GM19455 (cell line): ENCODE data around the gene CREB3L4.
A peak's percentile ranks its signal among the peaks of the same experiment; 100 is the strongest.
"Not testable (repeated sequence)": the region's sequence is repeated elsewhere in the genome, so short reads cannot be mapped to it uniquely, and the experiment has no call there.

Source experiments
- ATAC-seq: cut with Tn5 transposase; IDR thresholded peaks from one replicate; pipeline ENCODE4 v1.9.1; 2021; ENCODE audit not compliant: unreplicated experiment

CREB3L4 gene

DNA sequence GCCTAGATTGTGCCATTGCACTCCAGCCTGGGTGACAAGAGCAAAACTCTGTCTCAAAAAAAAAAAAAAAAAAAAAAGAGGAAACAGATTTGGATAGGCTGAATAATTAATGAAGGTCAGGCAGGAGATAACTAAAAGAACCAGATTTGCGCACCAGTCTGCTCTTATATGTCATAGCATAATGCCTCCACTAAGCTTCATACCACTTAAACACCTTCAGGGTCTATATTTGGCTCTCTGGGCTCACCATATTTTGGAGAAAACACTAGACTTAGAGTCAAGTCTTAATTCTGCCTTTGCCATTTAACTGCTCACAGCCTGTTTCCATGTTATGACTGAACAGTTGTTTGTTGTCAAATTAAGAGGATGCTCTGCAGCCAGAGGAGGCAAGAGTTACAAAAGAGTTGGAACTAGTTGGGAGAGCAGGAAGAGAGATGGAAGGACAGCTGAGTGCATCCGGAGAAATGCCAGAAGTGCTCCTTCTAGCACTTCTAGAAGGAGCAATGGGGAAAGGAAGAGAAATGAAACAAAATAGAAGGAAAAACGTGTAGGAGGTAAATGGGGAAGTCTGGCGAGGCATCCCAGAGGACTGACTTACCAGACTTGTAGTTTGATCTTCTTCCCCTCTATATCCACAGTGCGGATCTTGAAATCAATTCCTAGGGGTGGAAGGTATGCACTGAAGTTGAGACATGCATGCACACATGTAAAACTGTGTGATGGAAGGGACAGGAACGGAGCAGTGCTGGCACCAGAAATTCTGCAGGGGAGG is 16.6 kb downstream of the CREB3L4 start:
- ATAC-seq: no peak

DNA sequence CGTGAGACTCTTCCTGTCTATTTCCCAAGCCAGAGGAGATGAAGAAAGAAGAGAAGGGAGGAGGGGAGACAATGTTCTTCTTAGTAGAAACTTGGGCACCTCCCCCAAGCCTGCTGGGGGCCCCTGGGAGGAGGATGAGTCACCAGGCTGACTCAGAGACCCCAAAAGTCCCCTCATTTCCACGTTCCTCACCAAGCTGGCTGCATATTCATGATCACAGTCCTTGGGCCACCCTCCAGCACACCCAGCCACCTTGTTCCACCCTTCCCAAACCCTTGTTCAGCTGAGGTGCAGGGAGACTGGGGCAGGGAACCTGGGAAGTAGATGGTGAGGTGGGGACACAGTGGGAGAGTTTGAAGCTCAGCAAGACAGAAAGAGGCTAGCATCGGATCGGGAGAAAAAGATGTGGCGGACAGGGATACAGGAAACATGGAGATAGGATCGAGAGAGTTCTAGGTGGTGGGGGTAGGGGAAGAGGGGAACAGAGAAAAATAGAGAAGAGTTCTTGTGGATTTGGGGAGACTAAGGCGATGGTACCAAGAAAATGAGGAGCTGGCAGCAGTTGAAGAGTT is 17.7 kb downstream of the CREB3L4 start:
- no peak for ATAC-seq

DNA sequence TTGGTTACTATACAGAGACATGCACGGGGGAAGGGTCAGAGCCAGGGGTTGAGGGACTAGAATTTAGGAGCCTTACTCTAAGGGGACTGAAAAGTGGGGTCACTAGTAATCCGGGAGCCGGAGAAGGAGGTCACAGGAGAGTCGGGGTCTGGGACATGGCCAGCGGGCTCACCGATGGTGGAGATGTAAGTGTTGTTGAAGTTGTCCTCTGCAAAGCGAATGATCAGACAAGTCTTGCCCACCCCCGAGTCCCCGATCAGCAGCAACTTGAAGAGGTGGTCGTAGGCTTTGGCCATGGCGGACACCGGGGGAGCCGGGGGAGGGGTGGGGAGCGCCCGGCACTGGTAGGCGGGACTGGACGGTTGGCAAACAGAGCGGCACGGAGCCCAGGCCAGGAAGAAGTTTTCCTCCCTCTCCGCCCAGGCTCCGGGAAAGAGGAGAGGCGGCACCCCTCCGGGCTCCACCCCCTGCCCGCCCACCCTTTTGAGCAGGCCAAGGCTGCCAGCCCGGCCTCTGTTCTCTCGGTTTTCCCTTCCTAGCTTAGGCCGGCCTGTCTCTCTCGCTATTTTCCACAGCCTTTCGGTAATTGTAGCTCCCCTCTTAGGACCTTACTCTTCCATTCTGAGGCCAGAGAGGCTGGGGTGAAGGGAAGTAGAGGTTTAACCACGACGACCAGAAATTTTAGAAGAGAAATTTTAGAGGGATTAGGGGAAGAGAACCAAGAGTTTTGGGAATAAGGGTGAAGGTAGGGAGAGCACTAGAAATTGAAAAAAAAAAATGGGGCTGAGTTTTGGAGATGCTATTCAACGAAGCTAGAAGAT is 18.4 kb downstream of the CREB3L4 start, which contains the start of gene RAB13:
TSS of gene RAB13 (minus strand) at position 399 of the 821 bp plus-strand sequence. CDS start at position 296, 103 bp downstream.
- ATAC-seq: no peak

GRCh38 chr1:153987621-153988020 is 19.9 kb downstream of the CREB3L4 start:
- no peak for ATAC-seq

DNA sequence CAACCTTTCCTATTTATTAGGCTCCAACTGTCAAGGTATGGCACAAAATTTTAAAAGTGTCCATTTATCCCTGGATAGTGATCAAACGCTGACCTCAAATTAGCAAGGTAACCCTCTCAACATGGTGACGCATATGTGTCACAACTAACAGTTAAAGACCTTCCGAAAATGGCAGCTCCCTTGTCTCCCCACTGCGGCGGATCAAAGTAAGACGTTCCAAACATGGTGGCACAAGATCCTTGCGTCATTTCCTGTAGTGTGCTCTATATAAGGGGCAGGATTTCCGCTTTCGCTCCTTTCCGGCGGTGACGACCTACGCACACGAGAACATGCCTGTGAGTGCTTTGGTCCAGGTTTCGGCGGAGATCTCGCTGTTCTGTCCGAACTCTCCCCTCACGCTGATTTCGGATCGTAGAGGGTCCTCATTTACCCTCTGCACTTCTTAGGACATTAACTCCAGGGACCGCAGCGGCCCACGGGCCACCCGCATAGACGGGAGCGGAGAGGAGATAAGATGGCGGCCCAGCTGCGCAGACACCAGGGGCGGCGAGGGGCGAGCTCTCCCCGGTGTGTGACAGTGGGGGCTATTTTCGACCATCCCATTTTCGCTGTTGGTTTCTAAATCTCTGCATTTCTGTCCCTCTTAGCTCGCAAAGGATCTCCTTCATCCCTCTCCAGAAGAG is 22.9 kb downstream of the CREB3L4 start, which contains the start of gene RPS27:
TSS of gene RPS27 (plus strand) at position 295 of the 683 bp plus-strand sequence. CDS start at position 330, 35 bp downstream.
- ATAC-seq: peak; percentile 69

GRCh38 chr1:153991151-153991630 is 23.5 kb downstream of the CREB3L4 start:
- no peak for ATAC-seq

DNA sequence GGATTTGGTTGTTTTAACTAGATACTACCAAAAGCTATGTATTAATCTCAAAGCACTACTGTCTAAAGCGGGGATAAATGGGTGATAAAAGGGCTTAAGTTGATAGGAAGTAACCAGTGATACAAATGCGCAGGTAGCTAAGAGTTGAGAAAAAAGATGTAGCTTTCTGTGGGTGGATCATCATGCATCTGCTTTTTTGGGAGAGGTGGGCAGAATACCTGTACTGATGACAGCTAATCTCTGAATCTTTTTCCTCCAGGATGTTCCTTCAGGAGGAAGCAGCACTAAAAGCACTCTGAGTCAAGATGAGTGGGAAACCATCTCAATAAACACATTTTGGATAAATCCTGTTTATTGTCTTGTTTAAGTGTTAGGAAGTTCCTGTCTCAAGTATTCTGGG is 24.1 kb downstream of the CREB3L4 start:
- ATAC-seq: no peak

GRCh38 chr1:153995202-153995601 is 27.5 kb downstream of the CREB3L4 start:
- ATAC-seq: no peak

GRCh38 chr1:153995640-153996039 is 27.9 kb downstream of the CREB3L4 start:
- ATAC-seq: no peak

DNA sequence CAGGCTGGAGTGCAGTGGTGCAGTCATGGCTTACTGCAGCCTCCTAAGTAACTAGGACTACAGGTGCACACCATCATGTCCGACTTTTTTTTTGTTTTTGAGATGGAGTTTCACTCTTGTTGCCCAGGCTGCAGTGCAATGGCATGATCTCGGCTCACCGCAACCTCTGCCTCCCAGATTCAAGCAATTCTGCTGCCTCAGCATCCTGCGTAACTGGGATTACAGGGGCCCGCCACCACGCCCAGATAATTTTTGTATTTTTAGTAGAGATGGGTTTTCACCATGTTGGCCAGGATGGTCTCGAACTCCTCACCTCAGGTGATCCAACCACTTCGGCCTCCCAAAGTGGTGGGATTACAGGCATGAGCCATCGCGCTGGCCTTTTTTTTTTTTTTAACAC is 29.2 kb downstream of the CREB3L4 start:
- ATAC-seq: not testable (repeated sequence)

- ATAC-seq: no peak
Measured at GRCh38 chr1:154000420-154000819, 32.7 kb downstream of the CREB3L4 start.

GRCh38 chr1:154006136-154006535 is 38.4 kb downstream of the CREB3L4 start:
- ATAC-seq: no peak

DNA sequence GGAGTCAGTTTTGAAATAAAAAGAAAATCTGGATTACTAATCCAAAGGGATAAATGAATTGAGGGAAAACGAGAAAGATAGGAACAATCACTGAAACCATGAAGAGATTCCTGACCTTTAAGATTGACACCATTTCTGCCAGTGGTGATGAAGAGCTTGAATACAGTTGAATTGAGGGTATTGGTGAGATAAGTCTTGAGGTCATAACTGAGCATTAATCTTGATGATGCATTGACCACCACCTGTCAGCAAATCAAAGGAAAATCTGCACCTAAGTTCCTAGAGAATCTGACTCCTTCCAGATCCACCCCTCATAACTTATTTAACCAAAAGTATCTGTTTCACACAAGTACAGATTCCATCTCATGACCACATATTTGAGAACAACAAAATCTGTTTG is 44.4 kb downstream of the CREB3L4 start:
- no peak for ATAC-seq

DNA sequence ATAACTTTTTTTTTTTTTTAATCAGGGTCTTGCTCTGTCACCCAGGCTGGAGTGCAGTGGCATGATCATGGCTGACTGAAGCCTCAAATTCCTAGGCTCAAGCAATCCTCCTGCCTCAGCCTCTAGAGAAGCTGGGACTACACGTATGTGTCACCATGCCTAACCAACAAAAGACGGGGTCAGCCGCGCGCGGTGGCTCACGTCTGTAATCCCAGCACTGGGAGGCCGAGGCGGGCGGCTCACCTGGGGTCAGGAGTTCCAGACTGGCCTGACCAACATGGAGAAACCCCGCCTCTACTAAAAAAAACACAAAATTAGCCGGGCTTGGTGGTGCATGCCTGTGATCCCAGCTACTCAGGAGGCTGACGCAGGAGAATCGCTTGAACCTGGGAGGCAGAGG is 44.8 kb downstream of the CREB3L4 start:
- not testable (repeated sequence) for ATAC-seq

DNA sequence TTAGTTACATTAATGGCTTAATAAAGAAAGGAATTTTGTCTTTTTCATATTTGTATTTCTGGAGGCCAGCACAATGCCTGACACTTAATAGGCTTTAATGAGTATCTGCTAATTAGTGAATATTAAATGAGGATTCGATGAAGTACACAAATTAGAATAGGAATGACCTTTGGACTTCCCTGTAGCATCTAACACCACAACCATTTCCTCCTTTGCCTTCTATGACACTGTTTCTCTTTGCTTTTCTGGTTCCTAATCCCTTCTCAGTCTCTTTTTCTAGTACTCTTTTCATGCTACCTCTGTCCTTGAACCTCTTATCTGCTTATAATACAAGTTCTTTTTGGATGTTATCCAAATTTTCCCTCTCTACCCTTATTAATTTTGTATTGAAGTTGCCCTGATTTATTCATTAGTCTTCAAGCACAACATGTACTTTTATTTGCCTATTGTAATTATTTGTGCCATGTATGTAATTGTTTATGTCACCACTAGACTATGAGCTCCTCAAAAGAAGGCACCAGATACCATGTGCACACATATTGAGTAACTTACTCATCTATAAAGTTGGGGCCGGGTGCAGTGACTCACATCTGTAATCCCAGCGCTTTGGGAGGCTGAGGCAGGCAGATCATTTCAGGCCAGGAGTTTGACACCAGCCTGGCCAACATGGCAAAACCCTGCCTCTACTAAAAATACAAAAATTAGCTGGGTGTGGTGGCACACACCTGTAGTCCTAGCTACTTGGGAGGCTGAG is 46.6 kb downstream of the CREB3L4 start:
- ATAC-seq: no peak

- no peak for ATAC-seq
Measured at GRCh38 chr1:154019269-154019668, 51.6 kb downstream of the CREB3L4 start.

DNA sequence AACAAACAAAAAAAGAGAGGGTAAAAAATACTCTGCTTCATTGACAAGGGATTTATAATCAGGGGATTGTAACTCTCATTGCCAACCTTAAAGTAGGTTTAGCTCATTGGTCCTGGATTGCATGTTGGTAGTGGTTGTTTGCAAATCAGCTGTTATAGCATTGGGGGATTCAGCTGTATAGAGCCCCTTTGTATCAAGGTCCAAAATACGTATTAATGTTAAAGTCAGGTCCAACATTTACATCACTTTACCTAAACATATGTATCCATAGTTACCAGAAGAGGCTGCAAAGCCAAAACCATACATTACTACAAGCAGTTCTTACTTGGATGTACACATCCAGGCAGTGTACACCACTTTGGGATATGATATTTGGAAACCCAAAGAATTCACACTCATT is 52.2 kb downstream of the CREB3L4 start:
- ATAC-seq: no peak
